ENCODE data around the gene SINHCAF. TPM values are rescaled to one million over a fixed set of nuclear protein-coding genes. Genes with fewer than 3 reads are reported as not detected.

Gene SINHCAF
- total and polyA plus RNA-seq, 2 experiments from 2014 or later: 581 to 686 TPM

DNA sequence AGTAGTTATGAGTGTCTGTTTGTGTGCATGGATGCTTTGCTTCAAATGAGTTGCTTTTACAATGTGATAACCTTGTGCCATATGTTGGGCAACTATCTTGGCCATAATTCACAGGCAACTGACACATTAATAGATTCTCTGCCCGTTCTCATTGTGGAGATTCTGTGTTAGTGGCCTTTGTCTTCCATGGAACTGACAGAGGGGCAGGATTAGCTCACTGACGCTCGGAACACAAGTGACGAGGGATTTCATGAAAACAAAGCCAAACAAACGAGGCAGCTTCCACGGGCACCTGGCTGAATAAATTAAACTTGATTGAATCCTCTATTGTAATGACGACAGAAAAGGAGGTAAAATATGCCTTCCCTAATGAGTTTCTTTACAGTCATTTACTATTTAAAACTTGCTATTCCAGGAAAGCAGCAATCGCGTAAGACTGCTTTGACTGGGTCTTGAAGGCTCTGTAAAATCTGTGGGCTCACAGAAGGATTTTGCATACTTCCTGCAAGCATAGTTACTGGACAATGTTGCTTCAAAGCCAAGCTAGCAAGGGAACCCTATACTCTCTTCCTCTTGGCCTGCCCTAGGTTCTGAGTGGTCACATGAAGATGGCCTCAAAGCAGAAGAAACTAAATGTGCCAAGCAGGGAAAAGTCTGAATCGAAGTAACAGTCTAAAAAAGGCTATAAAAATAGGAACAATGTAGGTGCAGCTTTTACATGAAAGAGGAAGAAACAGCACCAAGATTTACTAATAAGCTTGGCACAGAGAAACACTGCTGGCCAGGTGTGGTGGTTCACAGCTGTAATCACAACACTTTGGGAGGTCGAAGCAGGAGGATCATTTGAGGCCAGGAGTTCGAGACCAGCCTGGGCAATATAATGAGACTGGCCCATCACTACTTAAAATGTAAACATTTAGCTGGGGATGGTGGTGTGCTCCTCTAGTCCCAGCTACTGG, 28.1 kb upstream of the SINHCAF start:
- H3K4me3 ChIP-seq: no peak overlapping the region
- H3K4me1 Mint-ChIP-seq: peaks cover 9% of the 10 kb centered on the region; the same call in 2 of the 3 replicates
- H3K9me3 Mint-ChIP-seq: no peaks in the 10 kb centered on the region
- peaks cover 6% of the 10 kb centered on the region; the same call in 1 of the 2 replicates for H3K9me2 ChIP-seq (ENCODE audit: insufficient read depth)
- no peaks in the 10 kb centered on the region for H3K36me3 ChIP-seq (ENCODE audit: insufficient read depth)
- H4K20me1 ChIP-seq (replicated peaks; ENCODE audit: insufficient read depth): no peaks in the 10 kb centered on the region
- H3K27me3 Mint-ChIP-seq (ENCODE audit: insufficient read depth, low read depth, poor library complexity): peaks cover 2% of the 10 kb centered on the region
- H3K4me3 Mint-ChIP-seq: no peak overlapping the region
- no peaks in the 10 kb centered on the region for H3K27me3 ChIP-seq (ENCODE audit: insufficient read depth)
- peaks cover 10% of the 10 kb centered on the region; the same call in 1 of the 2 replicates for H3K4me1 ChIP-seq (ENCODE audit: insufficient read depth)
- H2AFZ ChIP-seq: peak overlapping the region; percentile 83
- H3K27ac ChIP-seq (ENCODE audit: low read depth): no peak overlapping the region
- no peak for TF ChIP-seq JUNB (IDR thresholded peaks at IDR 0.05; ENCODE audit: unreplicated experiment)
- no peak for TF ChIP-seq NANOG (IDR thresholded peaks at IDR 0.05; ENCODE audit: borderline replicate concordance)
- TF ChIP-seq, protein P1, sequence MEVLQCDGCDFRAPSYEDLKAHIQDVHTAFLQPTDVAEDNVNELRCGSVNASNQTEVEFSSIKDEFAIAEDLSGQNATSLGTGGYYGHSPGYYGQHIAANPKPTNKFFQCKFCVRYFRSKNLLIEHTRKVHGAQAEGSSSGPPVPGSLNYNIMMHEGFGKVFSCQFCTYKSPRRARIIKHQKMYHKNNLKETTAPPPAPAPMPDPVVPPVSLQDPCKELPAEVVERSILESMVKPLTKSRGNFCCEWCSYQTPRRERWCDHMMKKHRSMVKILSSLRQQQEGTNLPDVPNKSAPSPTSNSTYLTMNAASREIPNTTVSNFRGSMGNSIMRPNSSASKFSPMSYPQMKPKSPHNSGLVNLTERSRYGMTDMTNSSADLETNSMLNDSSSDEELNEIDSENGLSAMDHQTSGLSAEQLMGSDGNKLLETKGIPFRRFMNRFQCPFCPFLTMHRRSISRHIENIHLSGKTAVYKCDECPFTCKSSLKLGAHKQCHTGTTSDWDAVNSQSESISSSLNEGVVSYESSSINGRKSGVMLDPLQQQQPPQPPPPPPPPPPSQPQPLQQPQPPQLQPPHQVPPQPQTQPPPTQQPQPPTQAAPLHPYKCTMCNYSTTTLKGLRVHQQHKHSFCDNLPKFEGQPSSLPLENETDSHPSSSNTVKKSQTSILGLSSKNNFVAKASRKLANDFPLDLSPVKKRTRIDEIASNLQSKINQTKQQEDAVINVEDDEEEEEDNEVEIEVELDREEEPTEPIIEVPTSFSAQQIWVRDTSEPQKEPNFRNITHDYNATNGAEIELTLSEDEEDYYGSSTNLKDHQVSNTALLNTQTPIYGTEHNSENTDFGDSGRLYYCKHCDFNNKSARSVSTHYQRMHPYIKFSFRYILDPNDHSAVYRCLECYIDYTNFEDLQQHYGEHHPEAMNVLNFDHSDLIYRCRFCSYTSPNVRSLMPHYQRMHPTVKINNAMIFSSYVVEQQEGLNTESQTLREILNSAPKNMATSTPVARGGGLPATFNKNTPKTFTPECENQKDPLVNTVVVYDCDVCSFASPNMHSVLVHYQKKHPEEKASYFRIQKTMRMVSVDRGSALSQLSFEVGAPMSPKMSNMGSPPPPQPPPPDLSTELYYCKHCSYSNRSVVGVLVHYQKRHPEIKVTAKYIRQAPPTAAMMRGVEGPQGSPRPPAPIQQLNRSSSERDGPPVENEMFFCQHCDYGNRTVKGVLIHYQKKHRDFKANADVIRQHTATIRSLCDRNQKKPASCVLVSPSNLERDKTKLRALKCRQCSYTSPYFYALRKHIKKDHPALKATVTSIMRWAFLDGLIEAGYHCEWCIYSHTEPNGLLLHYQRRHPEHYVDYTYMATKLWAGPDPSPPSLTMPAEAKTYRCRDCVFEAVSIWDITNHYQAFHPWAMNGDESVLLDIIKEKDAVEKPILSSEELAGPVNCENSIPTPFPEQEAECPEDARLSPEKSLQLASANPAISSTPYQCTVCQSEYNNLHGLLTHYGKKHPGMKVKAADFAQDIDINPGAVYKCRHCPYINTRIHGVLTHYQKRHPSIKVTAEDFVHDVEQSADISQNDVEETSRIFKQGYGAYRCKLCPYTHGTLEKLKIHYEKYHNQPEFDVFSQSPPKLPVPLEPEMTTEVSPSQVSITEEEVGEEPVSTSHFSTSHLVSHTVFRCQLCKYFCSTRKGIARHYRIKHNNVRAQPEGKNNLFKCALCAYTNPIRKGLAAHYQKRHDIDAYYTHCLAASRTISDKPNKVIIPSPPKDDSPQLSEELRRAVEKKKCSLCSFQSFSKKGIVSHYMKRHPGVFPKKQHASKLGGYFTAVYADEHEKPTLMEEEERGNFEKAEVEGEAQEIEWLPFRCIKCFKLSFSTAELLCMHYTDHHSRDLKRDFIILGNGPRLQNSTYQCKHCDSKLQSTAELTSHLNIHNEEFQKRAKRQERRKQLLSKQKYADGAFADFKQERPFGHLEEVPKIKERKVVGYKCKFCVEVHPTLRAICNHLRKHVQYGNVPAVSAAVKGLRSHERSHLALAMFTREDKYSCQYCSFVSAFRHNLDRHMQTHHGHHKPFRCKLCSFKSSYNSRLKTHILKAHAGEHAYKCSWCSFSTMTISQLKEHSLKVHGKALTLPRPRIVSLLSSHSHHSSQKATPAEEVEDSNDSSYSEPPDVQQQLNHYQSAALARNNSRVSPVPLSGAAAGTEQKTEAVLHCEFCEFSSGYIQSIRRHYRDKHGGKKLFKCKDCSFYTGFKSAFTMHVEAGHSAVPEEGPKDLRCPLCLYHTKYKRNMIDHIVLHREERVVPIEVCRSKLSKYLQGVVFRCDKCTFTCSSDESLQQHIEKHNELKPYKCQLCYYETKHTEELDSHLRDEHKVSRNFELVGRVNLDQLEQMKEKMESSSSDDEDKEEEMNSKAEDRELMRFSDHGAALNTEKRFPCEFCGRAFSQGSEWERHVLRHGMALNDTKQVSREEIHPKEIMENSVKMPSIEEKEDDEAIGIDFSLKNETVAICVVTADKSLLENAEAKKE (CRISPR knock-in tag; IDR thresholded peaks at IDR 0.05): no peak
- TF ChIP-seq EZH2phosphoT487 (IDR thresholded peaks at IDR 0.05; ENCODE audit: unreplicated experiment): no peak
- no peak for TF ChIP-seq ZNF114 (CRISPR knock-in tag; IDR thresholded peaks at IDR 0.05)
- TF ChIP-seq STAT1 (IDR thresholded peaks at IDR 0.05; ENCODE audit: unreplicated experiment): no peak
- no peak for TF ChIP-seq POLR2AphosphoS5 (IDR thresholded peaks at IDR 0.05; ENCODE audit: low read depth)
- TF ChIP-seq, protein P2, sequence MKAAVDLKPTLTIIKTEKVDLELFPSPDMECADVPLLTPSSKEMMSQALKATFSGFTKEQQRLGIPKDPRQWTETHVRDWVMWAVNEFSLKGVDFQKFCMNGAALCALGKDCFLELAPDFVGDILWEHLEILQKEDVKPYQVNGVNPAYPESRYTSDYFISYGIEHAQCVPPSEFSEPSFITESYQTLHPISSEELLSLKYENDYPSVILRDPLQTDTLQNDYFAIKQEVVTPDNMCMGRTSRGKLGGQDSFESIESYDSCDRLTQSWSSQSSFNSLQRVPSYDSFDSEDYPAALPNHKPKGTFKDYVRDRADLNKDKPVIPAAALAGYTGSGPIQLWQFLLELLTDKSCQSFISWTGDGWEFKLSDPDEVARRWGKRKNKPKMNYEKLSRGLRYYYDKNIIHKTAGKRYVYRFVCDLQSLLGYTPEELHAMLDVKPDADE (IDR thresholded peaks at IDR 0.05): no peak
- TF ChIP-seq CREB1 (CRISPR knock-in tag; IDR thresholded peaks at IDR 0.05; ENCODE audit: low read depth): no peak
- TF ChIP-seq REST (IDR thresholded peaks at IDR 0.05; ENCODE audit: unreplicated experiment): no peak
- TF ChIP-seq EZH2 (IDR thresholded peaks at IDR 0.05; ENCODE audit: low read depth, unreplicated experiment): no peak
- TF ChIP-seq, protein P3, sequence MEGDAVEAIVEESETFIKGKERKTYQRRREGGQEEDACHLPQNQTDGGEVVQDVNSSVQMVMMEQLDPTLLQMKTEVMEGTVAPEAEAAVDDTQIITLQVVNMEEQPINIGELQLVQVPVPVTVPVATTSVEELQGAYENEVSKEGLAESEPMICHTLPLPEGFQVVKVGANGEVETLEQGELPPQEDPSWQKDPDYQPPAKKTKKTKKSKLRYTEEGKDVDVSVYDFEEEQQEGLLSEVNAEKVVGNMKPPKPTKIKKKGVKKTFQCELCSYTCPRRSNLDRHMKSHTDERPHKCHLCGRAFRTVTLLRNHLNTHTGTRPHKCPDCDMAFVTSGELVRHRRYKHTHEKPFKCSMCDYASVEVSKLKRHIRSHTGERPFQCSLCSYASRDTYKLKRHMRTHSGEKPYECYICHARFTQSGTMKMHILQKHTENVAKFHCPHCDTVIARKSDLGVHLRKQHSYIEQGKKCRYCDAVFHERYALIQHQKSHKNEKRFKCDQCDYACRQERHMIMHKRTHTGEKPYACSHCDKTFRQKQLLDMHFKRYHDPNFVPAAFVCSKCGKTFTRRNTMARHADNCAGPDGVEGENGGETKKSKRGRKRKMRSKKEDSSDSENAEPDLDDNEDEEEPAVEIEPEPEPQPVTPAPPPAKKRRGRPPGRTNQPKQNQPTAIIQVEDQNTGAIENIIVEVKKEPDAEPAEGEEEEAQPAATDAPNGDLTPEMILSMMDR (conservative IDR thresholded peaks at IDR 0.05; ENCODE audit: low read depth in 2 of 2): no peak
- no peak for TF ChIP-seq ZNF331 (CRISPR knock-in tag; IDR thresholded peaks at IDR 0.05; ENCODE audit: low read depth)
- ATAC-seq (no peak; the same call in 2 of the 3 replicates), DNase-seq (ENCODE audit: low spot score) (no peak)
- H3K36me3 Mint-ChIP-seq (ENCODE audit: low read depth): no peaks in the 10 kb centered on the region
- no peaks in the 10 kb centered on the region for H3K79me2 ChIP-seq (replicated peaks; ENCODE audit: insufficient read depth)
- H3K4me2 ChIP-seq: no peak overlapping the region; the same call in 1 of the 2 replicates
- H3K27ac Mint-ChIP-seq: no peak overlapping the region
- no peaks in the 10 kb centered on the region for H3F3A ChIP-seq (replicated peaks; ENCODE audit: low read depth)
